BE2C (cell line): ENCODE results near the gene MRPL38.

ENCODE experiments used
- DNase-seq: peaks from one replicate; pipeline ENCODE4 v3.0.0-alpha.2; 2020
- H3K27me3 ChIP-seq: fragments of 250-450 bp; sonication (Bioruptor Pico); 2 replicates; pipeline ENCODE4 v1.5.1; 2020; ENCODE audit warnings: mild to moderate bottlenecking
- H3K36me3 ChIP-seq: fragments of 250-450 bp; sonication (Bioruptor Pico); 2 replicates; pipeline ENCODE4 v1.5.1; 2020; ENCODE audit warnings: mild to moderate bottlenecking
- H3K4me1 ChIP-seq: fragments of 250-450 bp; sonication (Bioruptor Pico); 2 replicates; pipeline ENCODE4 v1.5.1; 2020
- H3K4me3 ChIP-seq: 2 replicates; pipeline ENCODE4 v1.5.1; 2011; ENCODE audit warnings: low read depth, low read length
- H3K9me3 ChIP-seq: fragments of 250-450 bp; sonication (Bioruptor Pico); 2 replicates; pipeline ENCODE4 v1.5.1; 2020
- CTCF ChIP-seq: IDR thresholded peaks from 2 replicates; pipeline ENCODE4 v1.5.1; 2012; ENCODE audit warnings: mild to moderate bottlenecking, low read depth, low read length

Gene MRPL38

GRCh38 chr17:75941442-75941819, 36.7 kb upstream of the MRPL38 start:
- DNase-seq: no peak
- H3K27me3 ChIP-seq: no peaks in the 10 kb centered on the region
- no peaks in the 10 kb centered on the region for H3K36me3 ChIP-seq
- peak overlapping the region; percentile 86 for H3K4me3 ChIP-seq
- H3K9me3 ChIP-seq: no peaks in the 10 kb centered on the region
- TF ChIP-seq CTCF: no peak
- peaks cover 6% of the 10 kb centered on the region for H3K4me1 ChIP-seq

GRCh38 chr17:75940727-75941441, 36.2 kb upstream of the MRPL38 start, which contains the start of gene FBF1:
Gene FBF1, minus strand, starts transcription at chr17:75941042. Its CDS starts 2,893 bp downstream, at chr17:75938149.
- Histone ChIP-seq H3K4me1 (peaks cover 6% of the 10 kb centered on the region), H3K27me3 (no peaks in the 10 kb centered on the region), H3K4me3 (peak within 1 kb of the TSS; percentile 86), H3K9me3 (no peaks in the 10 kb centered on the region), H3K36me3 (no peaks in the 10 kb centered on the region)
- 0 out of 2 replicates have a peak, but pooled peaks have one; percentile 2 for TF ChIP-seq CTCF
- DNase-seq: peak; percentile 98

- H3K27me3 ChIP-seq: no peaks in the 10 kb centered on the region
- no peak for DNase-seq
- H3K4me1 ChIP-seq: peaks cover 6% of the 10 kb centered on the region
- peak overlapping the region; percentile 42 for H3K4me3 ChIP-seq
- no peaks in the 10 kb centered on the region for H3K36me3 ChIP-seq
- no peak for TF ChIP-seq CTCF
- H3K9me3 ChIP-seq: no peaks in the 10 kb centered on the region
Measured at GRCh38 chr17:75937652-75938051, 33.0 kb upstream of the MRPL38 start.

- DNase-seq: no peak
- Histone ChIP-seq H3K36me3 (no peaks in the 10 kb centered on the region), H3K27me3 (no peaks in the 10 kb centered on the region), H3K4me1 (peaks cover 6% of the 10 kb centered on the region), H3K4me3 (no peak overlapping the region), H3K9me3 (no peaks in the 10 kb centered on the region)
- TF ChIP-seq CTCF: no peak
Measured at GRCh38 chr17:75933808-75934207, 29.1 kb upstream of the MRPL38 start.

GRCh38 chr17:75932852-75933251, 28.2 kb upstream of the MRPL38 start:
- H3K36me3 ChIP-seq: no peaks in the 10 kb centered on the region
- no peak for DNase-seq
- H3K4me1 ChIP-seq: peaks cover 3% of the 10 kb centered on the region
- H3K4me3 ChIP-seq: no peak overlapping the region
- no peaks in the 10 kb centered on the region for H3K9me3 ChIP-seq
- TF ChIP-seq CTCF: no peak
- H3K27me3 ChIP-seq: no peaks in the 10 kb centered on the region

GRCh38 chr17:75931062-75931461, 26.4 kb upstream of the MRPL38 start:
- Histone ChIP-seq H3K9me3 (no peaks in the 10 kb centered on the region), H3K27me3 (no peaks in the 10 kb centered on the region), H3K4me1 (no peaks in the 10 kb centered on the region), H3K36me3 (no peaks in the 10 kb centered on the region), H3K4me3 (no peak overlapping the region)
- no peak for TF ChIP-seq CTCF
- no peak for DNase-seq
